GM12874 (cell line): Measurements from ENCODE around the gene ALDOC.

ENCODE experiments used
- CTCF ChIP-seq: IDR thresholded peaks from 2 replicates; pipeline ENCODE4 v1.5.1; 2011; ENCODE audit warnings: low read depth, mild to moderate bottlenecking, control low read depth, low read length, moderate library complexity; ENCODE audit not compliant: insufficient read depth

Gene ALDOC

DNA sequence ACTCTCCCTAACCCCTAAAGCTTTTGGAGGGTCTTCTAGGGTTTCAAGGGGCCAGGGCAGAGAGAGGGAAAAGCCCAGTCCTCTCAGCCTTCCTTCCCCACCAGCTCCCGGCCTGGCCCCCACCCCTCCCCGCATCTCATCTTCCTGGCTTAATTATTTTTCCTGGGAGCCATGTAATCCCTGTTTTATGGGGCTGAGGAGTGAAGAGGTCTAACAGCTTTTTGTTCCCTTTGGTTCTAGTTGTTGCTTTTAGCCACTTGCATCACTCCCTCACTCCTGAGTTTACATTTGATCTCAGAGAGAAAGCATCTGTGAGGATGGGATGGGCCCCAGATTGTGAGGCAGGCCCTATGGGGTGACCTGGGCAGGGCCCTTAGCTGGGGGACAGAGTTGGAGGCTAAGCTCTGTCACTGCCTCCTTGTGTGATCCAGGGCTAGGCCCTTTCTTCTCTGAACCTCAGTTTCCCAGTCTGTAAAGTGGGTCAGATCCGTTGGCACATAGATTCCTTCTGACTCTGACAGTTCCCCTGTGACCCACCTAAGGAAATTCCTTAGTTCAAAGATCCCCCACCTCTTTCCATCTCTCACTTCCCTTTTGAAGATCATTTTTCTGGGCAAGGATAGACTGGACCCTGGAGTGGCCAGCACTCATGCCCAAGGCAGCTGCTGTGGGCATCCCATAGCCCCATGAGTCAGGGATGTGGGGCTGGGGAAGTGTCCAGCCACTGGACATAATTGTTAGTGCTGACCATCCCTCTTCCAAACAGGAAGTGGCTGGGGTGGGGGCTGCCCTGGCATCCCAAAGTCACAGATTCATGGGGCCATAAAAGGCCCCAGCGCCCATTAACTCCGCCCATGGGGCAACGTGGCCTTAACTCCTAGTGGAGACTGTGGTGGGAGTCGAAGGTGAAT is 44.4 kb downstream of the ALDOC start:
- TF ChIP-seq CTCF: no peak

- TF ChIP-seq CTCF: no peak
Measured at GRCh38 chr17:28530926-28531325, 45.8 kb downstream of the ALDOC start.

- TF ChIP-seq CTCF: no peak
Measured at GRCh38 chr17:28530250-28530649, 46.4 kb downstream of the ALDOC start.

DNA sequence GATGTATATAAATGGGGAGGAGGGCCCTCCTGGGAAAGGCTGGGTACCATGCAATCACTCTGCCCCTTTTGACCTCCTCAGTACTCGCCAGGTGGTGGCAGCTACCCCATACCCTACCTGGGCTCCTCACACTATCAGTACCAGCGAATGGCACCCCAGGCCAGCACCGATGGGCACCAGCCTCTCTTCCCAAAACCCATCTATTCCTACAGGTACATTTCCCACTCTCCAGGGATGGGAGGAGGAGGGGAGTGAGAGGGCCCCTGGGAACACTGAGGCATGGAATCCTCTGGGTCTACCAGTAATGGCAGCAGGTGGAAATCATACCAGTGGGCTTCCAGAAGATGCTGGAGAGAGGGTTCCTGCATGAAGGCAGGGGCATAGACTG is 47.7 kb downstream of the ALDOC start:
- no peak for TF ChIP-seq CTCF

DNA sequence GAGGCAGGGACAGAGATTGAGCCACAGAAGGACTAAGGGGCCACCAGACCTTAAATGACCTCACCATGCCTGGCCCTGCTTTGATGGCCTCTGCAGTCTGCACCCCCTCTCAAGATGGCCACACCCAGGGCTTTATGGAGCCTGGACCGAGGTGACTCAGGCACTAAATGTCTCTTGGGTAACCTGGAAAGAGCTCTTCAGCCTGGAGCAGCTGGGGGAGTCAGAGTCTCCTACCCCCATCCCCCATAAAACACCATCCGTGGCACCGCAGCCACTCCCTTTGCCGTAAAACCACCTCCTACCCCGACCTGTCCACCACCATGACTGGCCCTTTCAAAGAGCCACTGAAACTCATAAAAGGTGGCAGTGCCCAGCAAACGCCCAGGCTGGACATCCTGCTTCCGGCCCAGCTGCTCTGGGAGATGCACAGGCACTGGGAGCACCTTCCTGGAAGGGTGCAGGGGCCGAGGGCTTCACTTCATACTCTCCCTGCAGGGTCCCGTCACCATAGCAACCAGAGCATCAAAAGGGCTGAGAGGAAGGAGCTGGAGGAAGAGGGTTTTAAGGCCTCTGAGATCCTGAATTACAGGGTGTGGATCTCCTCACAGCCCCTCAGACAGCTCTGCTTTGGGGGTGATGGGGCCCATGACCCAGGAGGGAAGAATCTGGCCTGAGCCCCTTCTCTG is 48.2 kb downstream of the ALDOC start:
- no peak for TF ChIP-seq CTCF

DNA sequence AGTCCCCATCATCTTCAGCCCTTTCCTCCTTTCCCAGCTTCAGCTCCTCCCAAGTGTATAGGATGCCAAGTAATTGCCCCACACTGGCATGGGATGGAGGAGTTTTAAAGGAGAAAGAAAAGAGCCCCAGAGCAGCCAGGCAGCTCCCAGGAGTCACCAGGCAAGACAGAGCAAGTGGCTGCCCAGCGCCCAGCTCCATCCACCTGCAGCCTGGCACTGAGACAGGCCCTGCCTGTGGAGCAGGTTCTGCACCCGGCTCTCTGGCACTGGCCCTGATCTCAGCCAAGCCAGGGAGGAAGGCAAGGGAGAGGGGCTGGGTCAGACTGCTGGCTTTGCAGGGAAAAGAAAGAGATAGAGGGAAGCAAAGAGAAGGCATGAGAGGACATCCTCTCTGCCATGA is 48.8 kb downstream of the ALDOC start:
- TF ChIP-seq CTCF: no peak

DNA sequence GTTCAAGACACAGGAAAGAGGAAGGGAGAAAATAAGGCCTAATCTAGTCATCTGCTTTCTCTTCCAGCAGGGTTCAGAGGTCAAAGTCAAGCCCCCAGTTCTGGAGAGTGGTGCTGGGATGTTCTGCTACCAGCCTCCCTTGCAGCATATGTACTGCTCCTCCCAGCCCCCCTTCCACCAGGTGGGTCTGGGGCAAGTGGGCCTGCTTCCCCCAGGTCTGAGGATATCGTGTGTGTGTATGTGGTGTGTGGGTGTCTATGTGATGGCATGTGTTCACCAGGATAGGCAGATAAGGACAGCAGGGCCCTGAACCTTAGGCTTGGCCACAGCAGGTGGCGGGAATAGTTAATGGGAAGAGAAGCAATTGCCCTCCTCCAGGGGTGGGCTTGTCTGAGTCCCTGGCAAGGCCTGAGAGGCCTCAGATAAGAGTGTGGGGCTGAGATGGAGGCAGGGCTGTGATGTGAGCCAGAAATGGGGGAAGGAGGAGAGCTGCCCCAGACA is 49.5 kb downstream of the ALDOC start:
- TF ChIP-seq CTCF: no peak
